Measurements from ENCODE around the gene CHMP4B.

DNA sequence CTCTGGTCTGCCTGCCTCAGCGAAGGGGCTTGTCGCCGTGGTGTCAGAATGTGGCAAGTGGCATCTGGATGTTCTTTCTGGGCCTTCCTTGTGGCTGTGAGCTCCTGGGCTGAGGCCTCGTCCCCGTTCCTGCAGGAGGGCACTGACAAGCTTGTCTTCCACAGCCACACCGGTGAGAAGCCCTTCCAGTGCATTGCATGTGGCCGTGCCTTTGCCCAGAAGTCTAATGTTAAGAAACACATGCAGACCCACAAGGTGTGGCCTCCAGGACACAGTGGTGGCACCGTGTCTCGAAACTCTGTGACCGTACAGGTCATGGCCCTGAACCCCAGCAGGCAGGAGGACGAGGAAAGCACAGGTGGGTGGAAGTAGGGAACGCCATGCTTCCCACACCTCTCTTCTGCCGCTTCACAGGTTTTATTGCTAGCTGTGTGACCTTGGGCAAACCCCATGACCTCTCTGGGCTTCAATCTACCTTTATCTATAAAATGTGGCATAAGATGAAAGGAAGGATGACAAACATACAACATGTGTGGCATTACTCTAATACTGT lies 49.4 kb upstream of the CHMP4B start:
- TF ChIP-seq, protein P1, sequence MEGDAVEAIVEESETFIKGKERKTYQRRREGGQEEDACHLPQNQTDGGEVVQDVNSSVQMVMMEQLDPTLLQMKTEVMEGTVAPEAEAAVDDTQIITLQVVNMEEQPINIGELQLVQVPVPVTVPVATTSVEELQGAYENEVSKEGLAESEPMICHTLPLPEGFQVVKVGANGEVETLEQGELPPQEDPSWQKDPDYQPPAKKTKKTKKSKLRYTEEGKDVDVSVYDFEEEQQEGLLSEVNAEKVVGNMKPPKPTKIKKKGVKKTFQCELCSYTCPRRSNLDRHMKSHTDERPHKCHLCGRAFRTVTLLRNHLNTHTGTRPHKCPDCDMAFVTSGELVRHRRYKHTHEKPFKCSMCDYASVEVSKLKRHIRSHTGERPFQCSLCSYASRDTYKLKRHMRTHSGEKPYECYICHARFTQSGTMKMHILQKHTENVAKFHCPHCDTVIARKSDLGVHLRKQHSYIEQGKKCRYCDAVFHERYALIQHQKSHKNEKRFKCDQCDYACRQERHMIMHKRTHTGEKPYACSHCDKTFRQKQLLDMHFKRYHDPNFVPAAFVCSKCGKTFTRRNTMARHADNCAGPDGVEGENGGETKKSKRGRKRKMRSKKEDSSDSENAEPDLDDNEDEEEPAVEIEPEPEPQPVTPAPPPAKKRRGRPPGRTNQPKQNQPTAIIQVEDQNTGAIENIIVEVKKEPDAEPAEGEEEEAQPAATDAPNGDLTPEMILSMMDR (IDR thresholded peaks at IDR 0.05), result no peak
- TF ChIP-seq ZFX (IDR thresholded peaks at IDR 0.05; ENCODE audit: borderline replicate concordance), result no peak
